Prostate gland (tissue), 2 donors: ENCODE measurements around the gene CHCHD3.

Source experiments
- CTCF ChIP-seq, 4 experiments: fragments of 200-600 bp in 2 of 4; fragments of 450-650 bp in 2 of 4; sonication (generic) in 2 of 4; IDR thresholded peaks; 1 replicate in 3 of 4; 2 replicates in 1 of 4; pipeline ENCODE4 v1.5.1; 2016 to 2019; ENCODE audit warnings: antibody characterized with exemption in 4 of 4, mild to moderate bottlenecking in 2 of 4, moderate library complexity in 2 of 4
- POLR2A ChIP-seq: fragments of 450-650 bp; IDR thresholded peaks from one replicate; pipeline ENCODE4 v1.6.1; 2016; ENCODE audit warnings: antibody characterized with exemption, mild to moderate bottlenecking
- POLR2AphosphoS5 ChIP-seq: sonication (generic); formaldehyde crosslinking; IDR thresholded peaks from one replicate; pipeline ENCODE4 v1.6.1; 2017; ENCODE audit warnings: antibody characterized with exemption

- no peak for TF ChIP-seq CTCF (IDR thresholded peaks at IDR 0.05)
- no peak for TF ChIP-seq POLR2A
- TF ChIP-seq POLR2AphosphoS5: no peak
Observed at GRCh38 chr7:132956556-132956955, 125.3 kb downstream of the CHCHD3 start.
